ENCODE results near the gene CYP4F3. TPM values are rescaled to one million over a fixed set of nuclear protein-coding genes. Genes with fewer than 3 reads are reported as not detected.

The CYP4F3 gene
- total and polyA plus RNA-seq, 12 donors: 0.01 to 1.8 (median 0.37) TPM; not detected in 2

DNA sequence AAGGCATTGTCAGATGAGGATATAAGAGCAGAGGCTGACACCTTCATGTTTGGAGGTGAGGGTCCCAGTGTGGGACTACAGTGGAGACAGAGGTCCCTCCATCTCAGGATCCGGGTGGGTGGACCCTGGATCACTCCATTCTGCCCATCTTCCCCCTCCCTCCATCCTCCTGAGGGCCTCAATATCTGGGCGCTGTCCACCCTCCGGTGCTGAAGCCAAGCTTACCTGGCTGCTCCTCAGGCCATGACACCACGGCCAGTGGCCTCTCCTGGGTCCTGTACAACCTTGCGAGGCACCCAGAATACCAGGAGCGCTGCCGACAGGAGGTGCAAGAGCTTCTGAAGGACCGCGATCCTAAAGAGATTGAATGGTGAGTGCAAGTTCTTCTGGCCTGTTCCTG lies 44.1 kb downstream of the CYP4F3 start:
- H3K27ac ChIP-seq: no peak overlapping the region
- ATAC-seq (no peak), DNase-seq (no peak)
- TF ChIP-seq, protein P1, sequence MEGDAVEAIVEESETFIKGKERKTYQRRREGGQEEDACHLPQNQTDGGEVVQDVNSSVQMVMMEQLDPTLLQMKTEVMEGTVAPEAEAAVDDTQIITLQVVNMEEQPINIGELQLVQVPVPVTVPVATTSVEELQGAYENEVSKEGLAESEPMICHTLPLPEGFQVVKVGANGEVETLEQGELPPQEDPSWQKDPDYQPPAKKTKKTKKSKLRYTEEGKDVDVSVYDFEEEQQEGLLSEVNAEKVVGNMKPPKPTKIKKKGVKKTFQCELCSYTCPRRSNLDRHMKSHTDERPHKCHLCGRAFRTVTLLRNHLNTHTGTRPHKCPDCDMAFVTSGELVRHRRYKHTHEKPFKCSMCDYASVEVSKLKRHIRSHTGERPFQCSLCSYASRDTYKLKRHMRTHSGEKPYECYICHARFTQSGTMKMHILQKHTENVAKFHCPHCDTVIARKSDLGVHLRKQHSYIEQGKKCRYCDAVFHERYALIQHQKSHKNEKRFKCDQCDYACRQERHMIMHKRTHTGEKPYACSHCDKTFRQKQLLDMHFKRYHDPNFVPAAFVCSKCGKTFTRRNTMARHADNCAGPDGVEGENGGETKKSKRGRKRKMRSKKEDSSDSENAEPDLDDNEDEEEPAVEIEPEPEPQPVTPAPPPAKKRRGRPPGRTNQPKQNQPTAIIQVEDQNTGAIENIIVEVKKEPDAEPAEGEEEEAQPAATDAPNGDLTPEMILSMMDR (IDR thresholded peaks at IDR 0.05): no peak
- peaks cover 0 to 50% (median 0%) of the 10 kb centered on the region in 9 donors for H3K36me3 ChIP-seq
- 31 to 40% methylated on average over 9 of the region's 9 CpGs for WGBS, 2 donors
- H3K4me1 ChIP-seq: no peaks in the 10 kb centered on the region
- intact Hi-C loops (cut with DNase I): no loop called here
- H3K27me3 ChIP-seq: peaks cover 0 to 3% (median 0%) of the 10 kb centered on the region in 7 donors
- peaks cover 0 to 35% (median 14%) of the 10 kb centered on the region in 11 donors for H3K9me3 ChIP-seq
- H3K4me3 ChIP-seq: no peak overlapping the region

- H3K9me3 ChIP-seq: peaks cover 0 to 26% (median 0%) of the 10 kb centered on the region in 11 donors
- TF ChIP-seq, protein P1 (IDR thresholded peaks at IDR 0.05): no peak
- H3K27ac ChIP-seq: no peak overlapping the region
- H3K4me3 ChIP-seq: no peak overlapping the region
- ATAC-seq: no peak
- intact Hi-C loops (cut with DNase I): no loop called here
- 71 to 72% methylated on average over 19 of the region's 19 CpGs for WGBS, 2 donors
- H3K36me3 ChIP-seq: peaks cover 0 to 11% (median 0%) of the 10 kb centered on the region in 9 donors
- H3K4me1 ChIP-seq: no peaks in the 10 kb centered on the region
- H3K27me3 ChIP-seq: peaks cover 0 to 6% (median 0%) of the 10 kb centered on the region in 7 donors
- DNase-seq: no peak
These were observed 56.0 kb downstream of the CYP4F3 start for GRCh38 chr19:15696654-15697194.

DNA sequence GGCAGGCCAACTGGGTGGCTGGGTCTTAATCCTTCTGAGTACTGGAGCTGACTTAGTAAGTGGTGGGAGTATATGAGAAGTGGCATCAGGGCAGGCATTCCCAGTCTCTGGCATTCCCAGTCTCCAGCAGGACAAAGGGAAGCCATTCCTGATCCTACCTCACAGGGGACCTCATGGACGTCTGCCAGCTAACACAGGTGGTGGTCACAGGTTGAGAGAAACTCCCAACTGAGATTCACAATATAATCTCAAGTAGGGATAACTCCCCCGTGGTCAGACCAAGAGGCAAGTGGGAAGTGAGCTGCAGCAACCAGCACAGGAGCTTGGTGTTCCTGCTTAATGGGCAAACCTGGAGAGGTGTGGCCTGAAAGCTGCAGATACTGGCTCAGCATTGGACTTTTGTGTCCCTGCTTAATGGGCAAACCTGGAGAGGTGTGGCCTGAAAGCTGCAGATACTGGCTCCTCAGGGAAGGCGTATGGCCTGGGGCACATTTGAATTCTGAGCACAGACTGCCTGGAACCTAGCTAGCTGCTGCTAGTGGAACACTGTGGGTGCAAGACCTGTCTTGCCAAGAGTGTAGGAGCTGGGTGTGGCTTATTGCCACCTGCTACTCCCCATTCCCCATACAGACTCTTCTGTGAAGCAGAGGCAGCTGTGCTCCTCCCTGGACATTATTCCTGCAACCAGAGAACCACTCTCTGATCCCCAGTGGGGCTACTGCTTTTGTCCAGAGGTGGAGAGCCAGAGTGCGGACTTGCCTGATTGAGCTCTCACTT lies 61.2 kb downstream of the CYP4F3 start:
- Histone ChIP-seq H3K27ac (no peak overlapping the region), H3K27me3 (peaks cover 0 to 1% (median 0%) of the 10 kb centered on the region in 7 donors), H3K4me3 (no peak overlapping the region), H3K4me1 (peaks cover 0 to 17% (median 12%) of the 10 kb centered on the region in 9 donors), H3K36me3 (peaks cover 0 to 11% (median 0%) of the 10 kb centered on the region in 9 donors), H3K9me3 (peaks cover 0 to 21% (median 0%) of the 10 kb centered on the region in 11 donors)
- TF ChIP-seq, protein P1 (IDR thresholded peaks at IDR 0.05): no peak
- intact Hi-C loops (cut with DNase I): no loop called here
- ATAC-seq: peak in 3 of 8 donors; percentile 17 to 31 (median 22)
- DNase-seq: no peak
- 52 to 65% methylated on average over 4 of the region's 4 CpGs for WGBS, 2 donors

DNA sequence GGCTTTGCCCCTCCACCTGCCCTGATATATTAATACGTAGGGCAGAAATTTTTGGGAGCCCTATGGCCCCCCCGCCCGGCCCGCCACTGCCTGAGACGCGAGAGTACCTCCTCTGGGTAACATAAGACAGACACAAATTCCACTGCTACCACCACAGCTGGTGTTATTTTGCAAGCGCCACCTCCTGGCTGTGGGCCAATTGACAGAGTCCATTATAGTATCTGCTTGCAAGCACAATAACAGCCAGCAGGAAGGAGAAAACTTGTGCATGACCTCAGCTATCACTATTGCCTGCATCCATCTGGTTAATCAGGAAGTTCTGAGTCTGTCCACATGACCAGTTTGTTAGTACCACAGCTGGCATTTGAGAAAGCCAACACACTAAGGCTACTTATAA lies 61.8 kb downstream of the CYP4F3 start:
- intact Hi-C loops (cut with DNase I): no loop called here
- WGBS, 2 donors: 3 to 6% methylated on average over 7 of the region's 7 CpGs
- Histone ChIP-seq H3K27ac (no peak overlapping the region), H3K27me3 (no peaks in the 10 kb centered on the region), H3K36me3 (peaks cover 0 to 11% (median 0%) of the 10 kb centered on the region in 9 donors), H3K4me1 (peaks cover 0 to 17% (median 12%) of the 10 kb centered on the region in 9 donors), H3K9me3 (peaks cover 0 to 21% (median 0%) of the 10 kb centered on the region in 11 donors), H3K4me3 (no peak overlapping the region)
- ATAC-seq (peak; percentile 79 to 94 (median 92)), DNase-seq (peak; percentile 76 to 83)
- TF ChIP-seq, protein P1 (IDR thresholded peaks at IDR 0.05): no peak

Other genes starting within 250 kb of the CYP4F3 start
- 100 to 1,000 TPM in 1 of 10 donors, 10 to 100 TPM in 9; 45.2 to 101 (median 63.1) TPM for gene AKAP8L, start 221.9 kb upstream of the CYP4F3 start, total RNA-seq
- gene AKAP8L, start 221.9 kb upstream of the CYP4F3 start, polyA plus RNA-seq: 100 to 1,000 TPM in 1 of 2 donors, 10 to 100 TPM in 1; 53.6 to 140 TPM
- 10 to 100 TPM; 19.5 to 34.3 (median 21.3) TPM for gene WIZ, start 190.9 kb upstream of the CYP4F3 start, total RNA-seq
- 10 to 100 TPM; 18.7 to 25.7 TPM for gene WIZ, start 190.9 kb upstream of the CYP4F3 start, polyA plus RNA-seq
- 1 to 10 TPM in 5 of 10 donors, under 1 TPM in 5; 0.19 to 6.6 (median 0.85) TPM for gene RASAL3, start 176.4 kb upstream of the CYP4F3 start, total RNA-seq
- 1 to 10 TPM in 1 of 2 donors, under 1 TPM in 1; 0.64 to 1.6 TPM for gene RASAL3, start 176.4 kb upstream of the CYP4F3 start, polyA plus RNA-seq
- not detected for gene PGLYRP2, start 161.4 kb upstream of the CYP4F3 start, total RNA-seq
- not detected for gene PGLYRP2, start 161.4 kb upstream of the CYP4F3 start, polyA plus RNA-seq
- gene CYP4F22, start 132.4 kb upstream of the CYP4F3 start, total RNA-seq: not detected
- not detected for gene CYP4F22, start 132.4 kb upstream of the CYP4F3 start, polyA plus RNA-seq
- not detected for gene CYP4F8, start 25.7 kb upstream of the CYP4F3 start, total RNA-seq
- gene CYP4F8, start 25.7 kb upstream of the CYP4F3 start, polyA plus RNA-seq: not detected
- 1 to 10 TPM in 9 of 10 donors, under 1 TPM in 1; 0.92 to 6.8 (median 2.7) TPM for gene CYP4F12, start 32.2 kb downstream of the CYP4F3 start, total RNA-seq
- gene CYP4F12, start 32.2 kb downstream of the CYP4F3 start, polyA plus RNA-seq: 10 to 100 TPM in 1 of 2 donors, 1 to 10 TPM in 1; 1.7 to 17.3 TPM
- not detected for gene OR10H2, start 87.1 kb downstream of the CYP4F3 start, total RNA-seq
- not detected for gene OR10H2, start 87.1 kb downstream of the CYP4F3 start, polyA plus RNA-seq
- not detected for gene OR10H3, start 97.1 kb downstream of the CYP4F3 start, total RNA-seq
- gene OR10H3, start 97.1 kb downstream of the CYP4F3 start, polyA plus RNA-seq: not detected
- gene OR10H5, start 146.8 kb downstream of the CYP4F3 start, total RNA-seq: not detected
- not detected for gene OR10H5, start 146.8 kb downstream of the CYP4F3 start, polyA plus RNA-seq
- not detected for gene OR10H1, start 174.8 kb downstream of the CYP4F3 start, total RNA-seq
- gene OR10H1, start 174.8 kb downstream of the CYP4F3 start, polyA plus RNA-seq: not detected

Data from heart right ventricle (tissue), 16 donors.